ENCODE results near the gene AFAP1. TPM values are rescaled to one million over a fixed set of nuclear protein-coding genes. Genes with fewer than 3 reads are reported as not detected.

The AFAP1 gene
- total and polyA plus RNA-seq, 12 donors, result 2.9 to 8.9 (median 5.8) TPM

DNA sequence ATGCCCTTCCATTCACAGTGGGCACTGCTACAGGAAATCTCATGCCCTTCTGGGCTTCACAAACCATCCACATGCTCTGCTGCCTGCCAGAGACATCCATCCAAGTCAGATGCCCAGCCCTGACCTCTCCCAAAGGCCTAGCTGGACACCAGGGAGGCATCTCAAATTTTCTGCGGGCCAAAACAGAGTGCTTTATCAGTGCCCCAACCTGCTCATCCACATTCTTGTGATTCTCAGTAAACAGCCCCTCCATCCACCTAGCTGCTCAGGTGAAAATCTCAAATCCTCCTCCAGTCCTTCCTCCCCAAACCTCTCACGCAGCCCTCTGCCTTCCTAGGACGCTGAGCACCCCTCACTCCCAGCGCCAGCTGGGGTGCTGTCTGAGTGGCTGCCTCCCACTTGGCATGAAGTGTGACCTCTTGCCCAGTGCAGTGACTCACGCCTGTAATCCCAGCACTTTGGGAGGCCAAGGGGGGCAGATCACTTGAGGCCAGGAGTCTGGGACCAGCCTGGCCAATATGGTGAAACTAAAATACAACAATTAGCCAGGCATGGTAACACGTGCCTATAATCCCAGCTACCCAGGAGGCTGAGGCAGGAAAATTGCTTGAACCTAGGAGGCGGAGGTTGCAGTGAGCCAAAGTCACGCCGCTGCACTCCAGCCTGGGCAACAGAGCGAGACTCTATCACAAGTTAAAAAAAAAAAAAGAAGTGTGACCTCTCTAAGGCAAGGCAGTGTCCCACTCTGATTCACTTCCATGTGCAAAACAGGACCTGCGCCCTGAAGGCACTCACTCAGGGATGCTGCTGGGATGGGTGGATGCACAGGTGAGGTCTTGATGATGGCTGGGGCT is 1.7 kb upstream of the AFAP1 start:
- Histone ChIP-seq H3K36me3 (no peaks in the 10 kb centered on the region), H3K4me3 (no peak overlapping the region), H3K27me3 (peaks cover 0 to 34% (median 0%) of the 10 kb centered on the region in 7 donors), H3K9me3 (no peaks in the 10 kb centered on the region), H3K4me1 (peaks cover 0 to 26% (median 18%) of the 10 kb centered on the region in 9 donors), H3K27ac (no peak overlapping the region)
- DNase-seq, result no peak
- WGBS, 2 donors, result 80 to 83% methylated on average over 11 of the region's 11 CpGs
- intact Hi-C loops (cut with DNase I), result no loop called here
- no peak for ATAC-seq
- TF ChIP-seq, protein P1, sequence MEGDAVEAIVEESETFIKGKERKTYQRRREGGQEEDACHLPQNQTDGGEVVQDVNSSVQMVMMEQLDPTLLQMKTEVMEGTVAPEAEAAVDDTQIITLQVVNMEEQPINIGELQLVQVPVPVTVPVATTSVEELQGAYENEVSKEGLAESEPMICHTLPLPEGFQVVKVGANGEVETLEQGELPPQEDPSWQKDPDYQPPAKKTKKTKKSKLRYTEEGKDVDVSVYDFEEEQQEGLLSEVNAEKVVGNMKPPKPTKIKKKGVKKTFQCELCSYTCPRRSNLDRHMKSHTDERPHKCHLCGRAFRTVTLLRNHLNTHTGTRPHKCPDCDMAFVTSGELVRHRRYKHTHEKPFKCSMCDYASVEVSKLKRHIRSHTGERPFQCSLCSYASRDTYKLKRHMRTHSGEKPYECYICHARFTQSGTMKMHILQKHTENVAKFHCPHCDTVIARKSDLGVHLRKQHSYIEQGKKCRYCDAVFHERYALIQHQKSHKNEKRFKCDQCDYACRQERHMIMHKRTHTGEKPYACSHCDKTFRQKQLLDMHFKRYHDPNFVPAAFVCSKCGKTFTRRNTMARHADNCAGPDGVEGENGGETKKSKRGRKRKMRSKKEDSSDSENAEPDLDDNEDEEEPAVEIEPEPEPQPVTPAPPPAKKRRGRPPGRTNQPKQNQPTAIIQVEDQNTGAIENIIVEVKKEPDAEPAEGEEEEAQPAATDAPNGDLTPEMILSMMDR (IDR thresholded peaks at IDR 0.05), result no peak

DNA sequence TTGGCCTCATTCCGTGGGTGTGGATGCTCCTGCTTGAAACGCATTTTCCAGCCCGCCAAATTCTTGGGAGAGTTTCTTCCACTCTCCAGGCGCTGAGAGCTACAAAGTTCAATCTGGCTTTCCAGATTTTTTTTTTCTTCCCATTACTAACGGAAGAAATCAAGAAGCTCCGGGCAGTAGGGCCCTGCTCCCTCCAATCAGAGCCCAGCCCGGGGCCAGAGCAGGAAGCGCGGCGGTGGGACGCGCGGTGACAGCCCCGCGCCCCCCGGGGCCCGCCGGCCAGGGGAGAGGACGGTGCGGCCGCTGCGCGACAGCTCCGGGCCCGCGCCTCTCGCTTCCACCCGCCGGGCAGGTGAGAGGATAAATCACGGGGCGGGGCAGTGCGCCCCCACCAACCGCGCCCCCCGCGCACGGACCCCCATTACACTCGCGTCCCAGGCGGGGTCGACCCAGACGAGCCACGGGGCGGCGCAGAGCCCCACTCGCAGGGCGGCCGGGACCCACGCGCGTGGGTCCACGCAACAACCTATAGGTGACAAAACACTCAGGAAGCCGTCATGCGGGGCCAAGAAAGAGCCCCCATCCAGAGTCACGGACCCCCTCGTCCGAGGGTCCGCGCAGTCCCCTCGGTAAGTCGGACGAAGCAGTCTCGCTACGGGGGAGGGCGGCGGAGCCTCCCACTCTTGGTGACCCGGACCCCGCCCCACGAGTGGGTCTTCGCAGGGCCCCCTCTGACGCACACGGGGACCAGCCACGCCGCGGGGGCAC is 868 bp downstream of the AFAP1 start:
- intact Hi-C loops (cut with DNase I), result loop anchor here in 4 of 10 donors (2.0 to 10.0 kb wide), 4 partner anchors 46 to 136 kb away; no protein-coding TSS in a partner anchor
- peaks cover 0 to 31% (median 19%) of the 10 kb centered on the region in 9 donors for H3K4me1 ChIP-seq
- 1% methylated on average over 64 to 75 of the region's 75 CpGs for WGBS, 2 donors
- peaks cover 0 to 6% (median 0%) of the 10 kb centered on the region in 11 donors for H3K9me3 ChIP-seq
- peaks cover 0 to 34% (median 0%) of the 10 kb centered on the region in 7 donors for H3K27me3 ChIP-seq
- peak overlapping the region; percentile 77 to 93 (median 86) for H3K4me3 ChIP-seq
- ATAC-seq, result peak; percentile 40 to 66 (median 52)
- TF ChIP-seq, protein P1 (IDR thresholded peaks at IDR 0.05), result peak in 1 of 9 donors; percentile 7
- H3K27ac ChIP-seq, result peak overlapping the region; percentile 75 to 95 (median 92)
- no peaks in the 10 kb centered on the region for H3K36me3 ChIP-seq
- peak; percentile 37 to 57 for DNase-seq

DNA sequence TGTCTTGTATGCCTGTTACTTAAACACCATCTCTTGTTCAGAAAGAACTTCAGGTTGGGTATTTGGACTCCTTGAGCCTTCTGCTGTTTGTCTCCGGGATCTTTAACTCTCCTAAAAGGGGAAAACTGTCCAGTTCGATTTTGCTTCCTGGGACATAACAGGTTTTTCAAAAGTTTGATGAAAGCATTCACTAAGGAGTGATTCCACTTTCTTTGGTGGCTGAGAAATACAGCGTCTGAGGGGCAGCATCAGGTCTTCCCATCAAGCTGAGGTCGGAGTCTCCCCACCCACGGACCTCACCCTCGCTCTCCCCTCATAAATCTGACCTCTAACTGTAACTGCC is 1.4 kb downstream of the AFAP1 start:
- peaks cover 0 to 12% (median 0%) of the 10 kb centered on the region in 11 donors for H3K9me3 ChIP-seq
- DNase-seq (no peak), ATAC-seq (peak in 2 of 8 donors; percentile 3 to 22)
- H3K36me3 ChIP-seq, result peaks cover 0 to 4% (median 0%) of the 10 kb centered on the region in 9 donors
- TF ChIP-seq, protein P1 (IDR thresholded peaks at IDR 0.05), result no peak
- H3K4me1 ChIP-seq, result peaks cover 0 to 33% (median 19%) of the 10 kb centered on the region in 9 donors
- peak overlapping the region in 8 of 10 donors; percentile 90 to 95 (median 92) for H3K27ac ChIP-seq
- H3K4me3 ChIP-seq, result peak overlapping the region; percentile 77 to 93 (median 86)
- 14 to 23% methylated on average over 6 of the region's 6 CpGs for WGBS, 2 donors
- intact Hi-C loops (cut with DNase I), result loop anchor here in 4 of 10 donors (2.0 to 10.0 kb wide), 4 partner anchors 47 to 136 kb away; no protein-coding TSS in a partner anchor
- H3K27me3 ChIP-seq, result peaks cover 0 to 34% (median 0%) of the 10 kb centered on the region in 7 donors

DNA sequence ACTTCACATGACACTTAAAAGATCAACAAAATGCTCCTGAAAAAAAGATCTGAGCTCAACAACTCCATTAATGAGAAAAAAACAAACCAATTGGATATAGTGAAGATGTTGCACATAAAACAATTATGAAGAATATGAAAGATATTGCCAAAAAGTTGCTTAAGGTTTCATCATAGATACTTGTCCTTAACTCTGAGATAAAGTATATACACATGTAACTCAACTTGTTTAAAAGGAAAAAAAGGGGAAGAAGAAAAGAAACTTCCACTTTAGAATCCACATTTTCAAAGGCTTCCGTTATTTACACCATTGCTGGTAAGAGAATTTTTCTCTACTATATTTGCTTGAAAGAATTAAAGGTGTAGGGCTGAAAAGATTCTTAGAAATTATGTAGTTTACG is 2.7 kb downstream of the AFAP1 start:
- intact Hi-C loops (cut with DNase I), result loop anchor here in 3 of 10 donors (5.0 to 10.0 kb wide), 3 partner anchors 48 to 135 kb away; no protein-coding TSS in a partner anchor
- ATAC-seq (no peak), DNase-seq (no peak)
- peaks cover 0 to 34% (median 0%) of the 10 kb centered on the region in 7 donors for H3K27me3 ChIP-seq
- H3K36me3 ChIP-seq, result peaks cover 0 to 4% (median 0%) of the 10 kb centered on the region in 9 donors
- no peak overlapping the region for H3K27ac ChIP-seq
- H3K4me1 ChIP-seq, result peaks cover 0 to 33% (median 19%) of the 10 kb centered on the region in 9 donors
- 88 to 96% methylated on average over 2 of the region's 2 CpGs for WGBS, 2 donors
- TF ChIP-seq, protein P1 (IDR thresholded peaks at IDR 0.05), result no peak
- H3K4me3 ChIP-seq, result peak overlapping the region in 5 of 10 donors; percentile 80 to 93 (median 89)
- H3K9me3 ChIP-seq, result peaks cover 0 to 15% (median 0%) of the 10 kb centered on the region in 11 donors
